Keratinocyte (primary cell): ENCODE results near the gene SEMA4D. TPM values are rescaled to one million over a fixed set of nuclear protein-coding genes. Genes with fewer than 3 reads are reported as not detected.

Experiments
- DNase-seq: peaks from one replicate; pipeline ENCODE4 v3.0.0-alpha.2; 2011; ENCODE audit warnings: low read depth, missing footprints, low spot score
- FAIRE-seq: peaks from 2 replicates; lab custom pipeline; 2011; peaks lifted over from hg19 to GRCh38; lab: Jason Lieb, UNC
- H2AFZ ChIP-seq: 2 replicates; pipeline ENCODE4 v1.6.0; 2012; ENCODE audit warnings: low read length, control low read depth, inconsistent platforms; ENCODE audit not compliant: control insufficient read depth
- H3K27ac ChIP-seq: 2 replicates; pipeline ENCODE4 v1.5.1; 2011; ENCODE audit warnings: low read length; ENCODE audit not compliant: control insufficient read depth, insufficient read depth
- H3K27me3 ChIP-seq: 3 replicates; pipeline ENCODE4 v1.6.0; 2011; ENCODE audit warnings: low read length; ENCODE audit not compliant: control insufficient read depth, insufficient read depth; ENCODE audit errors: extremely low read depth
- H3K36me3 ChIP-seq, 2 experiments: 2 replicates in 1 of 2; 3 replicates in 1 of 2; pipeline ENCODE4 v1.5.1; 2011; ENCODE audit warnings: low read length in 2 of 2, mild to moderate bottlenecking in 1 of 2; ENCODE audit not compliant: control insufficient read depth in 2 of 2, insufficient read depth in 2 of 2; ENCODE audit errors: extremely low read depth in 1 of 2
- H3K4me1 ChIP-seq: 3 replicates; pipeline ENCODE4 v1.5.1; 2011; ENCODE audit warnings: low read length; ENCODE audit not compliant: control insufficient read depth, insufficient read depth; ENCODE audit errors: extremely low read depth
- H3K4me2 ChIP-seq: 3 replicates; pipeline ENCODE4 v1.6.0; 2011; ENCODE audit warnings: low read depth, low read length; ENCODE audit not compliant: control insufficient read depth, insufficient read depth; ENCODE audit errors: extremely low read depth
- H3K4me3 ChIP-seq, 3 experiments: fragments of 200-600 bp in 1 of 3; sonication (generic) in 1 of 3; 2 replicates in 2 of 3; 3 replicates in 1 of 3; pipeline ENCODE4 v1.5.1; 2011 to 2016; ENCODE audit warnings: low read length in 3 of 3, mild to moderate bottlenecking in 3 of 3, control low read depth in 2 of 3, inconsistent platforms in 1 of 3, low read depth in 1 of 3, mixed read lengths in 1 of 3, mixed run types in 1 of 3, moderate library complexity in 1 of 3; ENCODE audit not compliant: control insufficient read depth in 2 of 3, insufficient read depth in 2 of 3; ENCODE audit errors: extremely low read depth in 1 of 3
- H3K79me2 ChIP-seq: 2 replicates; pipeline ENCODE4 v1.6.0; 2012; ENCODE audit warnings: low read length; ENCODE audit not compliant: control insufficient read depth, insufficient read depth
- H3K9ac ChIP-seq: 3 replicates; pipeline ENCODE4 v1.6.0; 2011; ENCODE audit warnings: low read length; ENCODE audit not compliant: control insufficient read depth, insufficient read depth; ENCODE audit errors: extremely low read depth
- H3K9me1 ChIP-seq: 3 replicates; pipeline ENCODE4 v1.6.0; 2011; ENCODE audit warnings: low read length; ENCODE audit not compliant: control insufficient read depth, insufficient read depth; ENCODE audit errors: extremely low read depth
- H3K9me3 ChIP-seq: 2 replicates; pipeline ENCODE4 v1.5.1; 2012; ENCODE audit warnings: low read depth, low read length; ENCODE audit not compliant: control insufficient read depth
- H4K20me1 ChIP-seq: 3 replicates; pipeline ENCODE4 v1.6.0; 2011; ENCODE audit warnings: low read length; ENCODE audit not compliant: control insufficient read depth, insufficient read depth; ENCODE audit errors: extremely low read depth
- EZH2 ChIP-seq: IDR thresholded peaks from one replicate; pipeline ENCODE4 v1.6.1; 2012; ENCODE audit warnings: inconsistent platforms, mild to moderate bottlenecking, low read length, moderate library complexity
- dilution Hi-C: fragments of 300-500 bp; cut with MboI; formaldehyde crosslinking; loops from one replicate; pipeline ENCODE4 v1.7.0; 2020; ENCODE audit warnings: low sequenced_read_pairs; ENCODE audit not compliant: extremely low pct_ligation_motif_present
- polyA plus RNA-seq, 5 experiments: library from polyadenylated mRNA; depleted of rRNA in 3 of 5; stranded (reverse) in 3 of 5; stranded (forward) in 1 of 5; unstranded in 1 of 5; fragments of >200 nt; gene quantifications; 1 replicate in 1 of 5; 2 replicates in 3 of 5; 3 replicates in 1 of 5; pipeline versions ENCODE4 v1.2.1 to v1.2.3, GENCODE V29; 2011 to 2012; ENCODE audit warnings: missing spikeins in 2 of 5, low read depth in 1 of 5, low replicate concordance in 1 of 5
- TF ChIP-seq, protein P1 (sequence below), 3 experiments: IDR thresholded peaks in 1 of 3; conservative IDR thresholded peaks in 1 of 3; optimal IDR thresholded peaks in 1 of 3; 2 replicates in 2 of 3; 3 replicates in 1 of 3; pipeline versions ENCODE3 to v1.5.1; 2011; ENCODE audit warnings: low read length in 3 of 3, mild to moderate bottlenecking in 3 of 3, moderate library complexity in 2 of 3, control low read depth in 1 of 3, inconsistent platforms in 1 of 3; ENCODE audit not compliant: insufficient read depth in 2 of 3; ENCODE audit errors: extremely low read depth in 1 of 3

The SEMA4D gene
- polyA plus RNA-seq, 1 donor (not counting 4 experiments of a cell fraction or from before 2014, with no cell fraction given) = 0.43 TPM

DNA sequence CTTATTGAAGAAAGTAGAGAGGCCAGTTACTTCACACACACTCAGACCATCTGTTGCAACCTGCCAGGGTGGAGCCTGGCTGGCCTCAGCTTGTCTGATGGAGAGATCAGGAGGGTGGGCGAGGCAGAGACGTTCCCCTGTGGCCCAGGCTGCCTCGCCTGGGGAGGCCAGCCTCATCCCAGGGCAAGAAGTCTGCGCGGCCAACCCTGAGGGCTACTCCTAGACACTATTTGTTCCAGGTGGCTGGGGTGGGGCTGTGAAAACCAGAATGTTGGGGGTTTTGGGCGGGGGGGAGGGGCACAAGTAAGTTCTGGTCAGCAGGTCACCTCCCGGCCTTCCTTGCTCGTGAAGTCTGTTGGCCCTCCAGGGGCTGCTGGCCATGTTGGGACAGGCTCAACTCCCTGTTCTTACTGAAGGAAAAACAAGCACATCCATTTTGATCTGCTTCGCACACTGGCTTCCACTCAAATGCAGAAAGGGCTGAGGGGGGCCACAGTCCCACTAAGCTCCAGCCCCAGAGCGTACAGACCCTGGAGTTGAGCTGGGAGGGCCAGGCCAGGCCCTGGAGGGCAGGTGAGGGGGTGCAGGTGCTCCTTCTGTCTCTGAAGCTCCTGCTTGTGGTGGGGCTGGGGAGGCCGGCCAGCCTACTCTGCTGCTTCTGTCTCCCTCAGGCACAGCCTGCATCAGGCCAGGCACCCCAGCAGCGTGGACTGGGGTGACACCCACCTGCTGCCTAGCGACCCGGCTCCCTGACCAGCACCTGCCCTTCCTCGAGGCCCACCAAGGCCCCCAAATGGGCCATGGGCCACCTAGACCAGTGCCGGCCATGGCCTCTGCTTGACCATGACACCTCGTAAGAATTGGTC, 133.0 kb downstream of the SEMA4D start:
- DNase-seq = no peak

DNA sequence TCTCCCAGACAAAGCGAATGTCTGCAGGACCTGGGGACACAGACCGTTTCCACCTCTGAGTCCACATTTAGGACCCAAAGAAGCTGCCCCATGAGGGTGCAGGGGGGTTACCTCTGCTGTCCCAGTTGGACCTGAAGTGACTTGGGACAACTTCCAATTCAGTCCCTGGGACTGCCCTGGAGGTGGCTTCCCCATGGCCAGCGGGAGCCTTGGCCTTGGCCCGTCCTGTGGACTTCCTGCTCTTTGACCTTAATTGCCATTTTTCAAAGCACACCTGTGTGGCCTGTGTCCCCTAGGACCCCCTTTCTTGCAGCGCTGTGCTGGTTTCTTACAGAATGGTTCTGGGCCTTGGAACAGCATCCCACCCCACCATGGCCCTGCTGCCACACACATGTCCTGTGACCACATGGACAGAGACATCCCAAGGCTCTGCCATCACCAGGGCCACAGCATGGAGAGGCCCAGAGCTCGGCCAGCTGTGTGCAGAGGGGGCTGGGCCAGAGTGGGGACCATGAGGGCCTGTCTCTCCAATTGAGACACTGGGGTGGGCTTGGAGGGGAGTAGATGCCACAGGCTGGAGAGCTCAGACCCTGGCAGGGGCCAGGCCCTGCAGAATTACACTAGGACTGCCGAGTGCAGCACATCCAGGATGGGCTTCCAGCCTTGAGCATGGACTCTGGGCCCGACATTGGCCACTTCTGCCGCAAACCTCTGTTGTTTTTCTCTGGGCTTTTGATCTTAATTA, 133.8 kb downstream of the SEMA4D start:
- no peak overlapping the region for H3K27ac ChIP-seq
- no peaks in the 10 kb centered on the region for H3K27me3 ChIP-seq
- no peak for DNase-seq
- no peaks in the 10 kb centered on the region for H3K9me1 ChIP-seq
- dilution Hi-C loops = no loop called here
- no peak overlapping the region for H2AFZ ChIP-seq
- peaks cover 13 to 22% of the 10 kb centered on the region in 2 experiments for H3K36me3 ChIP-seq
- no peaks in the 10 kb centered on the region for H4K20me1 ChIP-seq
- no peaks in the 10 kb centered on the region for H3K9me3 ChIP-seq
- no peak overlapping the region for H3K9ac ChIP-seq
- no peak for FAIRE-seq
- H3K4me2 ChIP-seq = no peak overlapping the region
- TF ChIP-seq, protein P1, sequence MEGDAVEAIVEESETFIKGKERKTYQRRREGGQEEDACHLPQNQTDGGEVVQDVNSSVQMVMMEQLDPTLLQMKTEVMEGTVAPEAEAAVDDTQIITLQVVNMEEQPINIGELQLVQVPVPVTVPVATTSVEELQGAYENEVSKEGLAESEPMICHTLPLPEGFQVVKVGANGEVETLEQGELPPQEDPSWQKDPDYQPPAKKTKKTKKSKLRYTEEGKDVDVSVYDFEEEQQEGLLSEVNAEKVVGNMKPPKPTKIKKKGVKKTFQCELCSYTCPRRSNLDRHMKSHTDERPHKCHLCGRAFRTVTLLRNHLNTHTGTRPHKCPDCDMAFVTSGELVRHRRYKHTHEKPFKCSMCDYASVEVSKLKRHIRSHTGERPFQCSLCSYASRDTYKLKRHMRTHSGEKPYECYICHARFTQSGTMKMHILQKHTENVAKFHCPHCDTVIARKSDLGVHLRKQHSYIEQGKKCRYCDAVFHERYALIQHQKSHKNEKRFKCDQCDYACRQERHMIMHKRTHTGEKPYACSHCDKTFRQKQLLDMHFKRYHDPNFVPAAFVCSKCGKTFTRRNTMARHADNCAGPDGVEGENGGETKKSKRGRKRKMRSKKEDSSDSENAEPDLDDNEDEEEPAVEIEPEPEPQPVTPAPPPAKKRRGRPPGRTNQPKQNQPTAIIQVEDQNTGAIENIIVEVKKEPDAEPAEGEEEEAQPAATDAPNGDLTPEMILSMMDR (optimal IDR thresholded peaks at IDR 0.05 in 1 of 3, IDR thresholded peaks at IDR 0.05 in 1 of 3, conservative IDR thresholded peaks at IDR 0.05 in 1 of 3; ENCODE audit: extremely low read depth in 1 of 3, insufficient read depth in 2 of 3, low read length in 3 of 3) = no peak
- TF ChIP-seq EZH2 = no peak
- no peak overlapping the region for H3K4me3 ChIP-seq
- no peaks in the 10 kb centered on the region for H3K4me1 ChIP-seq
- H3K79me2 ChIP-seq = no peaks in the 10 kb centered on the region

More for the DNA sequence above, 133.0 kb downstream of the SEMA4D start:
- no peak for FAIRE-seq
- Histone ChIP-seq H3K9me1 (no peaks in the 10 kb centered on the region), H3K27me3 (no peaks in the 10 kb centered on the region), H3K79me2 (no peaks in the 10 kb centered on the region), H3K27ac (no peak overlapping the region), H3K36me3 (peaks cover 11 to 18% of the 10 kb centered on the region in 2 experiments), H3K4me2 (no peak overlapping the region), H3K9ac (no peak overlapping the region), H2AFZ (no peak overlapping the region), H3K4me3 (no peak overlapping the region), H3K9me3 (no peaks in the 10 kb centered on the region), H4K20me1 (no peaks in the 10 kb centered on the region), H3K4me1 (no peaks in the 10 kb centered on the region)
- dilution Hi-C loops = no loop called here
- TF ChIP-seq EZH2 = no peak
- TF ChIP-seq, protein P1 (optimal IDR thresholded peaks at IDR 0.05 in 1 of 3, IDR thresholded peaks at IDR 0.05 in 1 of 3, conservative IDR thresholded peaks at IDR 0.05 in 1 of 3; ENCODE audit: extremely low read depth in 1 of 3, insufficient read depth in 2 of 3, low read length in 3 of 3) = no peak
